ENCODE measurements around the gene IL17RE.
"Not testable (repeated sequence)": the region's sequence is repeated elsewhere in the genome, so short reads cannot be mapped to it uniquely, and the experiment has no call there.

Gene IL17RE

DNA sequence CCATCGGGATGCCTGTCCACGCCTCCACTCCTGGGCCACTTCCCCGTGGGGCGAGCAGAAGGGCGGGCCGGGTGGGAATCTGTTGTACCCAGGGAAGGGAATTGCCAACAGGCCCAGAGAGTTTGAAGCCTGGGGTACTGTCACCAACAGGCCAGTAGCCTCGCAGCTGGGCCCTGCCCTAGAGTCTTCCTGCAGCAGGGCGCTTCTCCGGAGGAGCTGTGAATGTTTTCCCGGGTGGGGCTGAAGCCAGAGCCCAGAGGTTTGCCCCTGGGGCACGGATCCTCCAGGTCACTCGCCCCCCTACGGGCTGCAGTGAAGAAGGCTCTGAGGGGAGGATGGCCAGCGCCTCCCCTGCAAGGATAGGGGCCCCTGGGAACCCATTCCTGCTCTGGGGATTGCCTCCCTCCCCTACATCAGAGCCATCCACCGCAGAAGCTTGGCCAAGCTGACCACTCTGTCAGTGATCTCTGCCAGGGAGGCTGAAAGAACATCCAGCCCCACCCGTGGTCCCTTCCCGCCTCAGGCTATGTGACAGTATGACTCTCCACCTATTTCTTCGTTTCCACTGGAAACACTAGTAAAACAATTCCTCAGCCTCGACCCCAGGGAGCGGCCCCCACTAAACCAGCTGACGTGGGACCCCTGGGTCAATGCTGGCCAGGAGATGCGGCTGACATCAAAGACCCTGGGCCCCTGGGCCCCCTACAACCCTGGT, 39.4 kb upstream of the IL17RE start:
- TF ChIP-seq, protein P1, sequence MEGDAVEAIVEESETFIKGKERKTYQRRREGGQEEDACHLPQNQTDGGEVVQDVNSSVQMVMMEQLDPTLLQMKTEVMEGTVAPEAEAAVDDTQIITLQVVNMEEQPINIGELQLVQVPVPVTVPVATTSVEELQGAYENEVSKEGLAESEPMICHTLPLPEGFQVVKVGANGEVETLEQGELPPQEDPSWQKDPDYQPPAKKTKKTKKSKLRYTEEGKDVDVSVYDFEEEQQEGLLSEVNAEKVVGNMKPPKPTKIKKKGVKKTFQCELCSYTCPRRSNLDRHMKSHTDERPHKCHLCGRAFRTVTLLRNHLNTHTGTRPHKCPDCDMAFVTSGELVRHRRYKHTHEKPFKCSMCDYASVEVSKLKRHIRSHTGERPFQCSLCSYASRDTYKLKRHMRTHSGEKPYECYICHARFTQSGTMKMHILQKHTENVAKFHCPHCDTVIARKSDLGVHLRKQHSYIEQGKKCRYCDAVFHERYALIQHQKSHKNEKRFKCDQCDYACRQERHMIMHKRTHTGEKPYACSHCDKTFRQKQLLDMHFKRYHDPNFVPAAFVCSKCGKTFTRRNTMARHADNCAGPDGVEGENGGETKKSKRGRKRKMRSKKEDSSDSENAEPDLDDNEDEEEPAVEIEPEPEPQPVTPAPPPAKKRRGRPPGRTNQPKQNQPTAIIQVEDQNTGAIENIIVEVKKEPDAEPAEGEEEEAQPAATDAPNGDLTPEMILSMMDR (conservative IDR thresholded peaks at IDR 0.05) = no peak
- TF ChIP-seq ZFX (IDR thresholded peaks at IDR 0.05) = no peak

DNA sequence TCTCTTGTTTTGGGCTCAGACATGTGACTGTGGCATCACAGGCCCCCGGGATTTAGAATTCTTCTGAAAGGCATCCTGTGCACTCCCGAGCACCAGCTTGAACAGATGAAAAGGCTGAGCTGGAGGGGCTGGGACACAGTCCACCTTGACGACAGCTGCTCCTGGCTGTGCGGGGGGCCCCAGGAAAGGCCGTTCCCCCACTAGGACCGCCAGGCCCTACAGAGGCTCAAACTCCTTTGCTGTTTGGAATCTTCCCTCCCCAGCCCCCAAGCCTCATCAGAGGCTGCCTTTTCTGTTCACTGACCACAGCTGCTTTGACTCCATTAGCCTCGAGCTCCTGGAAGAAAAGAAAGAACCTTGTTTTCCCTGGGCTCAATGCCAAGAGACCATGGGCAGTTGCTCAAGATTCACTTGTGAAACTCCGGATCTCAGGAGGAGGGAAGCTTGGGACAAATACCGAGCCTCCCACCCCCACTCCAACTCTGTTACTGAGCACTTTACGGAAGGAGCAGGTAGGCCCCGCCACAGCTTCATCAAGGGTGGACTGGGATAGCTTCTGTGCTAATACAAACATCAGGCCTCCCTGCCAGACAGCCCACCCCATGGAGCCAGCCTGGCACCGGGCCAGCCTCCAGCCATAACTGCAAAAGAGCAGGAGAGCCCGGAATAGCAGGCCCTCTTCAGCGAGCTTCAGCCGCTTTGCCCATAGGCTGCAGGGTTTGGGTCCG, 38.3 kb upstream of the IL17RE start:
- H3K27ac ChIP-seq = no peak overlapping the region
- no peak for TF ChIP-seq ZFX (IDR thresholded peaks at IDR 0.05)
- TF ChIP-seq, protein P1 (conservative IDR thresholded peaks at IDR 0.05) = no peak

More for the DNA sequence above, 39.4 kb upstream of the IL17RE start:
- no peak overlapping the region for H3K27ac ChIP-seq

DNA sequence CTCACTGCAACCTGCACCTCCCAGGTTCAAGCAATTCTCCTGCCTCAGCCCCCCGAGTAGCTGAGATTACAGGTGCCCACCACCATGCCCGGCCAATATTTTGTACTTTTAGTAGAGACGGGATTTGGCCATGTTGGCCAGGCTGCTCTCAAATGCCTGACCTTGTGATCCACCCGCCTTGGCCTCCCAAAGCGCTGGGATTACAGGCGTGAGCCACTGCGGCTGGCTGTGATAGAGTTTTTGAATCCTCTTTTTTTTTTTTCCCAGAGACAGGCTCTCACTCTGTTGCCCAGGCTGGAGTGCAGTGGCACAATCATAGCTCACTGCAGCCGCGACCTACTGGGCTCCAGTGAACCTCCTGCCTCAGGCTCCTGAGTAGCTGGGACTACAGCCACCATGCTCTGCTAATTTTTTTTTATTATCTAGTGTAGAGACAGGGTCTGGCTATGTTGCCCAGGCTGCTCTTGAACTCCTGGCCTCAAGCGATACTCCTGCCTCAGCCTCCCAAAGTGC, 37.5 kb upstream of the IL17RE start:
- not testable (repeated sequence) for H3K27ac ChIP-seq

DNA sequence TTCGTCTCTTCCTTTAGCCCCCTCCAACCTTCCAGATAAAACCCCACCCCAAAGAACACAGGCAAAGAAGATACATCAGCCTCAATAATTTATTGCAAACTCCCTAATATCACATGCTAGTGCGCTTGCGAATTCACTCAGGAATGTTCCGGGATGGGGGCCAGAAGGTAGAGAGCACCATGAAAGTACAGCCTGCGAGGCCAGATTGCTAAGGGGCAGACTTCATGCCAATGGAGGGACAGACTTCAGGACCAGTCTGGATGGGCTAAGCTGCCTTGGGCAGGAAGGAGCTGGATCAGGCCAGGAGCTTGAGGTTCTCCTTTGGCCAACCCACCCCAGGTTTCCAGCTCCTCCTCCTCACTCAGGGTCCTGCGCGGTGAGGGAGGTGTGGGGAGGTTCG, 36.0 kb upstream of the IL17RE start:
- TF ChIP-seq ZFX (IDR thresholded peaks at IDR 0.05) = no peak
- TF ChIP-seq, protein P1 (conservative IDR thresholded peaks at IDR 0.05) = no peak
- H3K27ac ChIP-seq = no peak overlapping the region

DNA sequence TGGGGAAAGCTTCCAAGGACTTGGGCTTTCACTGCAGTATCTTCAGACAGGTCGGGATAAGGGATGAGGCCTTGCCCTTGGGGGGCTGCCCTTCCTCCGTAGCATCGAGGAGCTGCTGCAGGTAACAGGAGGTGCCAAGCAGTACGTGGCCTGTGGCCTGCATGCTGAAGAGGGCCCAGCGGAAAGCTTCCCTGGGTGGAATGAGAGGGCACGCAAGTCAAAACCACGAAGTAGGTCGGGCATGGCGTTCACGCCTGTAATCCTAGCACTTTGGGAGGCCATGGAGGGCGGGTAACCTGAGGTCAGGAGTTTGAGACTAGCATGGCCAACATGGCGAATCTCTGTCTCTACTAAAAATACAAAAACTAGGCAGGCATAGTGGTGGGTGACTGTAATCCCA, 35.5 kb upstream of the IL17RE start:
- no peak for TF ChIP-seq ZFX (IDR thresholded peaks at IDR 0.05)
- TF ChIP-seq, protein P1 (conservative IDR thresholded peaks at IDR 0.05) = no peak
- no peak overlapping the region for H3K27ac ChIP-seq

DNA sequence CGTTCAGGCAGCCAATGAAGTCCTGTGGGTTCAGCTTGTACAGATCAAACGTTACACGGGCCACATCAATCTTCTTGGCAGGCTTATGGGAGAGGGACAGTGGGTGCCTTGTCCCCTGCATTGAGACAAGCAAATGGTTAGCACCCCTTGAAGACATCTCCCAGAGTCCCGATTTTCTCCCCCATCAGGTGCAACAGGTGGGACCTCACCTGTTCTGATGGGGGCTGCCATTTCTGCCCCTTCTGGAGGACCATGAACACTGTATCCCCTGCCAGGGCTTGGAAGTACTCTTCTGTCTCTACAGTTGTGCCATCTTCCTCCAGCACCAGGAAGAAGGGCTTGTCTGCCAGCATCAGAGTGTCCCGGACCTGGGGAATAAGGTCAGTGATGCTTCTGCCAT, 32.7 kb upstream of the IL17RE start:
- TF ChIP-seq, protein P1 (conservative IDR thresholded peaks at IDR 0.05) = no peak
- no peak overlapping the region for H3K27ac ChIP-seq

DNA sequence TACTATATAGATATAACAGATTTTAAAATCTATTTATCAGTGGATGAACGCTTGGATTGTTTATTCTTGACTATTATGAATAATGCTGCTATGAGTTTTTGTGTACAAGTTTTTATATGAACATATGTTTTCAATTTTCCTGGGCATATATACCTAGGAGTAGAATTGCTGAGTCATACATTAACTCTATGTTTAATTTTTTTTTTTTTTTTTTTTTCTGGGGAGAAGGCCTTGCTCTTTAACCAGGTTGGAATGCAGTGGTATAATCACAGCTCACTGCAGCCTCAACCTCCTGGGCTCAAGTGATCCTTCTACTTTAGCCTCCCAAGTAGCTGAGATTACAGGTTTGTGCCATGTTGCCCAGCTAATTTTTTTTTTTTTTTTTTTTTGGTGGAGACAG, 31.7 kb upstream of the IL17RE start:
- H3K27ac ChIP-seq = no peak overlapping the region
- TF ChIP-seq, protein P1 (conservative IDR thresholded peaks at IDR 0.05) = no peak
- no peak for TF ChIP-seq ZFX (IDR thresholded peaks at IDR 0.05)

DNA sequence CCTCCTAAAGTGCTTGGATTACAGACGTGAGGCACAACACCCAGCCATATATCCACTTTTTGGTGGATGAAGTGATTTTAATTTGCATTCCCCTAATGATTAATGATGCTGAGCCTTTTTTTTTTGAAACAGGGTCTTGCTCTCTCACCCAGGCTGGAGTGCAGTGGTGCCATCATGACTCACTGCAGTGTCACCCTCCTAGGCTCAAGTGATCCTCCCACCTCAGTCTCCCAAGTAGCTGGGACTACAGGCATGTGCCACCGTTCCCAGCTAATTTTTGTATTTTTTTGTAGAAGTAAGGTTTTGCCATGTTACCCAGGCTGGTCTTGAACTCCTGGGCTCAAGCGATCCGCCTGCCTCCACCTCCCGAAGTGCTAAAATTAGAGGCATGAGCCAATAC, 30.6 kb upstream of the IL17RE start:
- not testable (repeated sequence) for H3K27ac ChIP-seq

Measured in C4-2B (cell line).